ENCODE results near the gene CHD5.

DNA sequence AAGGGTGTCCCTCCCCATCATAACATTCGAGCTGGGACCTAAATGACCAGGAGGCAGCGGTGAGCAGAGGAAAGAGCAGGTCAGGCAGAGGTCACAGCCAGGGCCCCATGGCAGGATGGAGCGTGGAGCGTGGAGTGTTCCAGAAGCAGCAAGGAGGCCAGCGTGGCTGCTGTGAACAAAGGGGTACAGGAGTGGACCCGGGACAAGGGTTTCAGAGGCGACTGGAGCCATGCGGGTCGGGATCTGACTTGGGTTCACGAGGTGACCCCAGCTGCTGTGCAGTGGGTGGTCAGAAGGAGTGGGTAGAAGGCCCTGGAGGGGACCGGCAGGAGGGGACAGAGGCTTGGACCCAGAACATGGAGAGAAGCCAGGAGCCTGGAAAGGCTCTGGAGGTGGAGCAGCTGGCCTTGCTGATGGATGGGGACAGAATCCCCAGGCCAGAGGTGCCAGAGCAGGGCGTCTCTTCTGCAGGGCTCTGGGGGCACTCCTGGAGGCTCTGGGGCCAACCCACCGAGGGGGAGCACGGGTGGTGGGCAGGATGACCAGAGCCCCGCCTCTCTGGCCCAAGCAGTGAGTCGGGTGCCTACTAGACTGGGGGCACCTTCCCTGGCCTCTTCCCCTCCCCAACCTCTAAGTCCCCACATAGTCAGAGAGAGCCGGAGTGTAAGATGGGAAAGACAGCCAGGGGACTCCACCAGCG lies 2.3 kb downstream of the CHD5 start:
- TF ChIP-seq CTCF (IDR thresholded peaks at IDR 0.05; ENCODE audit: poor library complexity, severe bottlenecking) (no peak), POLR2AphosphoS5 (IDR thresholded peaks at IDR 0.05) (no peak), EP300 (conservative IDR thresholded peaks at IDR 0.05; ENCODE audit: poor library complexity, severe bottlenecking) (no peak), RAD21 (conservative IDR thresholded peaks at IDR 0.05) (no peak), TAF1 (IDR thresholded peaks at IDR 0.05; ENCODE audit: low read depth) (no peak), EZH2 (IDR thresholded peaks at IDR 0.05; ENCODE audit: borderline replicate concordance, insufficient read depth, low read length, poor library complexity, severe bottlenecking) (no peak), MXI1 (conservative IDR thresholded peaks at IDR 0.05; ENCODE audit: poor library complexity, severe bottlenecking) (no peak), SMC3 (conservative IDR thresholded peaks at IDR 0.05; ENCODE audit: poor library complexity) (no peak)
- TF ChIP-seq, protein P1, sequence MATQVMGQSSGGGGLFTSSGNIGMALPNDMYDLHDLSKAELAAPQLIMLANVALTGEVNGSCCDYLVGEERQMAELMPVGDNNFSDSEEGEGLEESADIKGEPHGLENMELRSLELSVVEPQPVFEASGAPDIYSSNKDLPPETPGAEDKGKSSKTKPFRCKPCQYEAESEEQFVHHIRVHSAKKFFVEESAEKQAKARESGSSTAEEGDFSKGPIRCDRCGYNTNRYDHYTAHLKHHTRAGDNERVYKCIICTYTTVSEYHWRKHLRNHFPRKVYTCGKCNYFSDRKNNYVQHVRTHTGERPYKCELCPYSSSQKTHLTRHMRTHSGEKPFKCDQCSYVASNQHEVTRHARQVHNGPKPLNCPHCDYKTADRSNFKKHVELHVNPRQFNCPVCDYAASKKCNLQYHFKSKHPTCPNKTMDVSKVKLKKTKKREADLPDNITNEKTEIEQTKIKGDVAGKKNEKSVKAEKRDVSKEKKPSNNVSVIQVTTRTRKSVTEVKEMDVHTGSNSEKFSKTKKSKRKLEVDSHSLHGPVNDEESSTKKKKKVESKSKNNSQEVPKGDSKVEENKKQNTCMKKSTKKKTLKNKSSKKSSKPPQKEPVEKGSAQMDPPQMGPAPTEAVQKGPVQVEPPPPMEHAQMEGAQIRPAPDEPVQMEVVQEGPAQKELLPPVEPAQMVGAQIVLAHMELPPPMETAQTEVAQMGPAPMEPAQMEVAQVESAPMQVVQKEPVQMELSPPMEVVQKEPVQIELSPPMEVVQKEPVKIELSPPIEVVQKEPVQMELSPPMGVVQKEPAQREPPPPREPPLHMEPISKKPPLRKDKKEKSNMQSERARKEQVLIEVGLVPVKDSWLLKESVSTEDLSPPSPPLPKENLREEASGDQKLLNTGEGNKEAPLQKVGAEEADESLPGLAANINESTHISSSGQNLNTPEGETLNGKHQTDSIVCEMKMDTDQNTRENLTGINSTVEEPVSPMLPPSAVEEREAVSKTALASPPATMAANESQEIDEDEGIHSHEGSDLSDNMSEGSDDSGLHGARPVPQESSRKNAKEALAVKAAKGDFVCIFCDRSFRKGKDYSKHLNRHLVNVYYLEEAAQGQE (IDR thresholded peaks at IDR 0.05; ENCODE audit: borderline replicate concordance): no peak

All from neural cell (in vitro differentiated cells).